Endothelial cell of umbilical vein (primary cell): ENCODE data around the gene MBNL2. TPM values are rescaled to one million over a fixed set of nuclear protein-coding genes. Genes with fewer than 3 reads are reported as not detected.

Experiments used
- BruUV-seq: library from RNA; stranded (reverse); fragments of 400-500 nt; replicated peaks from 2 replicates; lab custom pipeline; 2021; lab: Mats Ljungman, UMichigan
- CTCF ChIA-PET: fragments of 300-600, 350-600 bp; sonication (Branson Sonifier 250); formaldehyde crosslinking; loops from one replicate; lab custom pipeline; 2021; ENCODE audit warnings: antibody characterized with exemption, inconsistent platforms; lab: Charles Lee
- POLR2A ChIA-PET: fragments of 300-600, 350-600 bp; sonication (Branson Sonifier 250); formaldehyde crosslinking; loops from one replicate; lab custom pipeline; 2021; ENCODE audit warnings: antibody characterized with exemption, inconsistent platforms; lab: Charles Lee
- DNase-seq: peaks from one replicate; pipeline ENCODE4 v3.0.0-alpha.2; 2011; ENCODE audit warnings: low read depth, low spot score
- FAIRE-seq: peaks from 2 replicates; lab custom pipeline; 2011; peaks lifted over from hg19 to GRCh38; lab: Jason Lieb, UNC
- H2AFZ ChIP-seq: 2 replicates; pipeline ENCODE4 v1.6.0; 2012; ENCODE audit warnings: low read depth, low read length, control low read depth, inconsistent platforms
- H3K27ac ChIP-seq: 2 replicates; pipeline ENCODE4 v1.5.1; 2011; ENCODE audit warnings: low read depth, mild to moderate bottlenecking, control low read depth, low read length, moderate library complexity; ENCODE audit not compliant: insufficient read depth
- H3K27me3 ChIP-seq, 2 experiments: 2 replicates each; pipeline versions ENCODE4 v1.6.0 to v1.6.1; 2011; ENCODE audit warnings: low read length in 2 of 2, mixed read lengths in 1 of 2; ENCODE audit not compliant: control insufficient read depth in 2 of 2, insufficient read depth in 2 of 2
- H3K36me3 ChIP-seq, 2 experiments: 2 replicates in 1 of 2; 3 replicates in 1 of 2; pipeline ENCODE4 v1.5.1; 2011; ENCODE audit warnings: low read length in 2 of 2, mild to moderate bottlenecking in 1 of 2, moderate library complexity in 1 of 2; ENCODE audit not compliant: control insufficient read depth in 2 of 2, insufficient read depth in 2 of 2; ENCODE audit errors: extremely low read depth in 1 of 2
- H3K4me1 ChIP-seq: 3 replicates; pipeline ENCODE4 v1.5.1; 2011; ENCODE audit warnings: mild to moderate bottlenecking, low read length; ENCODE audit not compliant: control insufficient read depth, insufficient read depth; ENCODE audit errors: extremely low read depth
- H3K4me2 ChIP-seq: 2 replicates; pipeline ENCODE4 v1.6.1; 2011; ENCODE audit warnings: low read length, control low read depth, mixed read lengths; ENCODE audit not compliant: insufficient read depth
- H3K4me3 ChIP-seq, 3 experiments: fragments of 200-600 bp in 1 of 3; sonication (generic), shearing (Covaris generic) in 1 of 3; replicated peaks in 1 of 3; 2 replicates each; pipeline ENCODE4 v1.5.1; 2011 to 2016; ENCODE audit warnings: control low read depth in 3 of 3, low read length in 3 of 3, mild to moderate bottlenecking in 2 of 3, inconsistent platforms in 1 of 3, low read depth in 1 of 3, moderate library complexity in 1 of 3; ENCODE audit not compliant: insufficient read depth in 1 of 3
- H3K79me2 ChIP-seq: 2 replicates; pipeline ENCODE4 v1.6.0; 2012; ENCODE audit warnings: low read length, inconsistent platforms; ENCODE audit not compliant: control insufficient read depth, insufficient read depth
- H3K9ac ChIP-seq: replicated peaks from 2 replicates; pipeline ENCODE3; 2011; ENCODE audit warnings: low read length, control low read depth; ENCODE audit not compliant: insufficient read depth; ENCODE audit errors: extremely low read depth
- H3K9me1 ChIP-seq: replicated peaks from 3 replicates; pipeline ENCODE4 v1.6.0; 2011; ENCODE audit warnings: mild to moderate bottlenecking, low read length; ENCODE audit not compliant: control insufficient read depth, insufficient read depth; ENCODE audit errors: extremely low read depth
- H3K9me3 ChIP-seq: replicated peaks from 2 replicates; pipeline ENCODE4 v1.5.1; 2012; ENCODE audit warnings: low read length, inconsistent platforms; ENCODE audit not compliant: control insufficient read depth, insufficient read depth
- H4K20me1 ChIP-seq: replicated peaks from 2 replicates; pipeline ENCODE3; 2011; ENCODE audit warnings: mild to moderate bottlenecking, low read length; ENCODE audit not compliant: control insufficient read depth, insufficient read depth; ENCODE audit errors: extremely low read depth
- CTCF ChIP-seq, 2 donors: IDR thresholded peaks; 1 replicate in 1 of 2; 2 replicates in 1 of 2; pipeline ENCODE4 v1.5.1; 2011; ENCODE audit warnings: low read length in 2 of 2, mild to moderate bottlenecking in 2 of 2, moderate library complexity in 2 of 2, control low read depth in 1 of 2, inconsistent platforms in 1 of 2, low read depth in 1 of 2; ENCODE audit not compliant: insufficient read depth in 1 of 2; ENCODE audit errors: extremely low read depth in 1 of 2
- EZH2 ChIP-seq: IDR thresholded peaks from 2 replicates; pipeline ENCODE4 v1.6.1; 2012; ENCODE audit warnings: borderline replicate concordance, low read depth, mild to moderate bottlenecking, moderate library complexity, low read length, inconsistent platforms; ENCODE audit not compliant: severe bottlenecking
- FOS ChIP-seq: IDR thresholded peaks from 2 replicates; pipeline ENCODE4 v1.6.1; 2011; ENCODE audit warnings: mild to moderate bottlenecking, low read length, moderate library complexity, borderline replicate concordance; ENCODE audit not compliant: insufficient read depth
- GATA2 ChIP-seq: IDR thresholded peaks from 2 replicates; pipeline ENCODE4 v1.7.0; 2011; ENCODE audit warnings: low read depth, mild to moderate bottlenecking, moderate library complexity, mixed read lengths, low read length; ENCODE audit not compliant: insufficient read length, insufficient read depth
- MAX ChIP-seq: IDR thresholded peaks from 2 replicates; pipeline ENCODE4 v1.6.1; 2011; ENCODE audit not compliant: insufficient read depth, insufficient read length
- MYC ChIP-seq: IDR thresholded peaks from one replicate; pipeline ENCODE4 v1.6.1; 2011; ENCODE audit warnings: mild to moderate bottlenecking, low read depth, low read length
- POLR2A ChIP-seq: IDR thresholded peaks from 2 replicates; pipeline ENCODE4 v1.6.1; 2012; ENCODE audit warnings: low read depth, mild to moderate bottlenecking, control low read depth, low read length
- POLR2AphosphoS5 ChIP-seq: IDR thresholded peaks from 2 replicates; pipeline ENCODE4 v1.6.1; 2012; ENCODE audit warnings: low read depth, mild to moderate bottlenecking, control low read depth, low read length, moderate library complexity; ENCODE audit not compliant: insufficient read depth
- dilution Hi-C: fragments of 300-500 bp; cut with MboI; formaldehyde crosslinking; loops from one replicate; pipeline ENCODE4 v1.15.0; 2019; ENCODE audit warnings: low sequenced_read_pairs; ENCODE audit not compliant: extremely low pct_ligation_motif_present
- intact Hi-C: fragments of 100-400 bp; cut with micrococcal nuclease; formaldehyde crosslinking; loops from one replicate; pipeline ENCODE4 v1.10.0; 2022
- polyA plus RNA-seq, 4 experiments: library from polyadenylated mRNA; depleted of rRNA in 3 of 4; stranded (reverse) in 3 of 4; unstranded in 1 of 4; fragments of >200 nt; gene quantifications; 2 replicates each; pipeline versions ENCODE4 v1.2.1 to v1.2.3, GENCODE V29; 2011 to 2012; ENCODE audit warnings: missing spikeins in 1 of 4
- total RNA-seq: library from RNA; stranded (reverse); gene quantifications from 2 replicates; pipeline ENCODE4 v1.2.3, GENCODE V29; 2021

Gene MBNL2
- total and polyA plus RNA-seq, 2 donors (not counting 3 experiments of a cell fraction or from before 2014, with no cell fraction given): 32.9 to 76.5 TPM

GRCh38 chr13:97425590-97425989, 203.5 kb downstream of the MBNL2 start:
- peaks cover 3% of the 10 kb centered on the region in 2 experiments for H3K27me3 ChIP-seq
- H3K9ac ChIP-seq: no peak overlapping the region
- ChIA-PET CTCF (interaction anchor here (1.3 kb wide), 1 partner anchor 10 kb away, joined by 3 read pairs; no protein-coding TSS in a partner anchor), POLR2A (no interaction called here)
- no peaks in the 10 kb centered on the region for H3K36me3 ChIP-seq
- no peaks in the 10 kb centered on the region for H3K79me2 ChIP-seq
- FAIRE-seq: no peak
- no peak overlapping the region for H3K4me2 ChIP-seq
- H4K20me1 ChIP-seq: no peaks in the 10 kb centered on the region
- no peaks in the 10 kb centered on the region for H3K4me1 ChIP-seq
- no peak overlapping the region for H3K4me3 ChIP-seq
- dilution Hi-C loops (no loop called here), intact Hi-C loops (no loop called here)
- no peak for TF ChIP-seq GATA2
- no peak for TF ChIP-seq MYC
- TF ChIP-seq FOS: no peak
- no peak for TF ChIP-seq EZH2
- no peak for TF ChIP-seq POLR2AphosphoS5
- no peak for TF ChIP-seq CTCF (IDR thresholded peaks at IDR 0.05; ENCODE audit: extremely low read depth in 1 of 2, insufficient read depth in 1 of 2, low read depth in 1 of 2, low read length in 2 of 2)
- no peak for TF ChIP-seq MAX
- no peak for TF ChIP-seq POLR2A
- no TSS peak for BruUV-seq
- no peak for DNase-seq
- H3K9me3 ChIP-seq: no peaks in the 10 kb centered on the region
- H3K9me1 ChIP-seq: no peaks in the 10 kb centered on the region
- no peak overlapping the region for H3K27ac ChIP-seq
- no peak overlapping the region for H2AFZ ChIP-seq
